GM21786 (cell line): ENCODE data around the gene SLC5A5.
A peak's percentile ranks its signal among the peaks of the same experiment; 100 is the strongest.
"Not testable (repeated sequence)": the region's sequence is repeated elsewhere in the genome, so short reads cannot be mapped to it uniquely, and the experiment has no call there.

Experiments
- ATAC-seq: cut with Tn5 transposase; IDR thresholded peaks from one replicate; pipeline ENCODE4 v1.9.1; 2021; ENCODE audit not compliant: unreplicated experiment

Gene SLC5A5

DNA sequence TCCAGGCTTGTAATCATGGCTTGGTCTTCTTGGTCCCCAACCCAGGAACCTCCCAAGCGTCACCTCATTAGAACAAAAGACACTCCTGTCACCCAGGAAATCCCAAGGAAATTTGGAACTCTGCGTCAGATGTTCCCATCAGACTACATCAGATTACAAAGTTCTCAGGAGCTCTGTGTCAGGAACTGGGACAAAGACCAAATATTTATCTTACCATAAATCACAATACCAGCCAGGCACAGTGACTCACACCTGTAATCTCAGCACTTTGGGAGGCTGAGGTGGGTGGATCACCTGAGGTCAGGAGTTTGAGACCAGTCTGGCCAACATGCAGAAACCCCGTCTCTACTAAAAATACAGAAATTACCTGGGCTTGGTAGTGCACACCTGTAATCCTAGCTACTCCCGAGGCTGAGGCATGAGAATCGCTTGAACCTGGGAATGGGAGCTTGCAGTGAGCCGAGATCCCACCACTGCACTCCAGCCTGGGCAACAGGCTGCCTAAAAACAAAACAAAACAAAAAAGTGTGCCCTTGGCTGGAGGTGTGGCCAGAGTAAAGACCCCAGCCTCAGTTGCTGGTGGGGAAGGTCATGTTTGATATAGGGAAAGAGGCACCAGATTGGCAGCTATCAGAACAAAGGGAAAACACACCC lies 44.3 kb downstream of the SLC5A5 start:
- no peak for ATAC-seq

DNA sequence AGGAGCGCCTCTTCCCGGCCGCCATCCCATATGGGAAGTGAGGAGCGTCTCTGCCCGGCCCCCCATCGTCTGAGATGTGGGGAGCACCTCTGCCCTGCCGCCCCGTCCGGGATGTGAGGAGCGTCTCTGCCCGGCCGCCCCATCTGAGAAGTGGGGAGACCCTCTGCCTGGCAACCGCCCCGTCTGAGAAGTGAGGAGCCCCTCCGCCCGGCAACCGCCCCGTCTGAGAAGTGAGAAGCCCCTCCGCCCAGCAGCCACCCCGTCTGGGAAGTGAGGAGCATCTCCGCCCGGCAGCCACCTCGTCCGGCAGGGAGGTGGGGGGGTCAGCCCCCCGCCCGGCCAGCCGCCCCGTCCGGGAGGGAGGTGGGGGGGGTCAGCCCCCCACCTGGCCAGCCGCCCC lies 46.4 kb downstream of the SLC5A5 start:
- not testable (repeated sequence) for ATAC-seq

DNA sequence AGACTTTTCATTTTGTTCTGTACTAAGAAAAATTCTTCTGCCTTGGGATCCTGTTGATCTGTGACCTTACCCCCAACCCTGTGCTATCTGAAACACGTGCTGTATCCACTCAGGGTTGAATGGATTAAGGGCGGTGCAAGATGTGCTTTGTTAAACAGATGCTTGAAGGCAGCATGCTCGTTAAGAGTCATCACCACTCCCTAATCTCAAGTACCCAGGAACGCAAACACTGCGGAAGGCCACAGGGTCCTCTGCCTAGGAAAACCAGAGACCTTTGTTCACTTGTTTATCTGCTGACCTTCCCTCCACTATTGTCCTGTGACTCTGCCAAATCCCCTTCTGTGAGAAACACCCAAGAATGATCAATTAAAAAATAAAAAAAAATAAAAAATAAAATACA lies 47.4 kb downstream of the SLC5A5 start:
- not testable (repeated sequence) for ATAC-seq

DNA sequence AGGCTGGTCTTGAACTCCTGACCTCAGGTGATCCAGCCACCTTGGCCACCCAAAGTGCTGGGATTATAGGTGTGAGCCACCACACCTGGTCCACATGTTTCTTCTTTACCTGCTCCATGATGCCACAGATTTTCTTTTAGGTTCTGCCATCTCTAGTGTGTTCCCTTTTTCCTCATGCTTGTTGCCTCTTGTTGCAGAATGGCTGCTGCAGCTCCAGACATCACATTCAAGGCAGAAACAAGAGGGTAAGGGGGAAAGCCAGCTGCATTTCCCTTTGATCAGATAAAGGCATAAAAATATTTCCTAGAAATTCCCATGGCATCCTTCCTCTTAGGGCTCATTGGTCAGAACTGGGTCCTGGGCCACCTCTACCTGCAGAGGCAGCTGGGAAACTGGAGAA lies 48.8 kb downstream of the SLC5A5 start:
- ATAC-seq, result no peak

DNA sequence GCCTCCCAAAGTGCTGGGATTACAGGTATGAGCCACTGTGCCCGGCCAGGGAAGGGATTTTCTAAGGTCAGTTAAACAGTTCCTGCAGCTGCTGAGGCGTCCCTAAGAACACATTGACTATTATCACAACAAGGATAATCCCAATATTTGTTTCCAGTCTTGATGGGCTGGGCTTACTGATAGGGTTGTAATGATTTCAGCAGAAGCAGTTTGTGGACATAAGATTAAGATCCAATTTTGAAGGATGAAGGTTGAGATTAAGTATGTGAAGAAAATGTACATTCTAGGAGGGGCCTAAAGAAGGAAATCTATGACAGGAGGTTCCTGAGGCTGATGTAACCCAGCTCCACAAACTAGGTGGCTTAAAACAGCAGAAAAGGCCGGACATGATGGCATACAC lies 50.4 kb downstream of the SLC5A5 start:
- no peak for ATAC-seq

DNA sequence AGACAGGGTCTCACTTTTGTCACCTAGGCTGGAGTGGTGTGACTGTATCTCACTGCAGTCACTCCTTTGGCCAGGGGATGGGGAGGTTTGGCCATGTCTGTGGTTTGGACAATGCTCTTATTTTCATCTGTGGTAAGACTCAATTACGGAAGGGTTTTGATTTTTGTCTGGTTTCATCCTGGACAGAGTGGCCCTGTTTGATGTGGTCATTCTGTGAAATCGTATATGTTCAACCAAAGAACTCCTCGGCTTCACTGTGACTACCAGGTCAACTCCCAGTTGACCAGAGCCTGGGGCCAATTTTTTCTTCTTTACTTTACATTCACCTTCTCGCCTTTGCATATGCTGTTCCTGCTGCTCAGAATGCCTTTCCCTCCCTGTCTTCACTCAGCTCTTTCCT lies 54.3 kb downstream of the SLC5A5 start:
- no peak for ATAC-seq

DNA sequence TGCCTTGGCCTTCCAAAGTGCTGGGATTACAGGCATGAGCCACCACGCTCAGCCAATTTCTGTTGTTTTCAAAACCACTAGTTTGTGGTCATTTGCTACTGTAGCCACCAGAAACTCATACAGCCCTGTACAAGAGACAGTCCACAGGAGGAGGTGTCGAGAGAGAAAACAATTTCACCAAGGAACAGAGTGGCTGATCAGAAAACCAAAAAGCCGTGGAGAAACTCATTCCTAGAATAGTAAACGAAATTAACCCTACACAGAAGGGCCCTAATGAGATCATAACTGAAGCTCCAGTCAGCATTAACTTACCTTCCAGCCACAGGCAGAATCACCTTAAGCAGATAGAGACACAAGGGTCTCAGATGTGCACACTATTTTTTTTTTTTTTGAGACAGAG lies 57.3 kb downstream of the SLC5A5 start:
- ATAC-seq, result no peak

DNA sequence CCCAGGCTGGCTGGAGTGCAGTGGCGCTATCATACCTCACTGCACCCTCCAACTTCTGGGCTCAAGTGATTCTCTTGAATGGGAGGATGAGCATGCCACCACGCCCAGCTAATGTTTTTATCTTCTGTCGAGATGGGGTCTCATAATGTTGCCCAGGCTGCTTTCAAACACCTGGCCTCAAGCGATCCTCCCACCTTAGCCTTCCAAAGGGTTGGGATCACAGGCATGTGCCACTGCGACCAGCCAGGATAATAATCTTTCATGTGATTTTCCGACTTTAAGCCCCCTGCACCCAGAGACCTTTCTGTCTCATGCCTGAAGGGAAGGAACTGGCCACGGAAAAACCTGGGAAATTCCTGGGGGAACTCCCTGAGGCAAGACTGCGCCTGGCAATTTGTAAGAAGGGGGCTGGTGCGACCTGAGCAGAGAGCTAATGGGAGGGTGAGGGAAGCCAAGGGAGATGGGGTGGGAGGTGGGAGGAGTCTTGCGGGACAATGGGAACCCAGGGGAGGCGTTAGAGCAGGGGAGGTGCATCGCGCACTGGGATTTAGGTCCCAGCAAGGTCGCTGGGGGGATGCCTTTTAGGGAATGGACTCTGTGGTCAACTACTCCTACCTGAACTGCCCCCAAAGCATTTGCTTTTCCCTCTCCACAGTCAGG lies 59.9 kb downstream of the SLC5A5 start:
- ATAC-seq, result no peak

DNA sequence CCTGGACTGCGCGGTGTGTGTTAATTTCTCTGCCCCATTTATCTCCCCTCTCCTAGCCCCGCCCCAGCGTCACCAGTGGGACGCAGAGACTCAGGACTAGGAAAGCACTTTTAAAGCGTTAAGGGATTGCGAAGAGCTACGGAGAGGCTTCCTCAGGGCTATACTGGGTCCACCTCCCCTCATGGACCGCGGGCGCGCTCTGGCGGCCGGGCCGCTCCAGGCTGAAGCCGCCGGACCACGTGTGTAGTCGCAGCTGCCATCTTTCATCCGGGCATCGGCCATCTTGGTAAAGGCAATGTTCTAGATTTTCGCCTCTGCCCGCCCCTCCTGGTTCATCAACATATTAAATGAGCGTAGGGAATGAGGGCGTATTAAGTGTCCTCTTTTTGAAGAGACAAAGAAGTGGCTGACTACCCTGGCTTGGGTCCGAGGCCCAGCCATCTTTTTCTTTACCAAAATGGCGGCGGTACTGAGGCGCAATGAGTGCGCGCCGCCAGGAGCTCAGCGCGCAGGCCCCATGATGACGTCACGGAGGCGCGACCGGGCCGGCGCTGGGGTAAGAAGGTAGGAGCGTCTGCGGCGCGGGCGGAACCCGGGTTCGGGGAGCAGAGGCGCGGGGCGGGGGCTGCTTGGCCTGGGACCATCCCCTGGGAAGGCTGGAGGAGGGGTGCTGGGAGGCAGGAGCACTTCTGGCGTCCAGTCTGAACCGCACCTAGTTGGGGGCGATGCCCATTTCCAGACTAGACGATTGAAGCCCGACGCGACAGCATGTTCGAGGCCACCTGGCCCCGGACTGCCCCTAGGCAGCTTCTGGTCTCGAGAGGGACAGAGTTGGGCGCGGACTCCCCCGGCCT lies 61.0 kb downstream of the SLC5A5 start, which contains the start of gene CCDC124:
CCDC124 (plus strand) TSS at position 531 of the 854 bp plus-strand sequence. CDS start 3,406 bp downstream, outside the sequence.
- ATAC-seq, result peak; percentile 66

DNA sequence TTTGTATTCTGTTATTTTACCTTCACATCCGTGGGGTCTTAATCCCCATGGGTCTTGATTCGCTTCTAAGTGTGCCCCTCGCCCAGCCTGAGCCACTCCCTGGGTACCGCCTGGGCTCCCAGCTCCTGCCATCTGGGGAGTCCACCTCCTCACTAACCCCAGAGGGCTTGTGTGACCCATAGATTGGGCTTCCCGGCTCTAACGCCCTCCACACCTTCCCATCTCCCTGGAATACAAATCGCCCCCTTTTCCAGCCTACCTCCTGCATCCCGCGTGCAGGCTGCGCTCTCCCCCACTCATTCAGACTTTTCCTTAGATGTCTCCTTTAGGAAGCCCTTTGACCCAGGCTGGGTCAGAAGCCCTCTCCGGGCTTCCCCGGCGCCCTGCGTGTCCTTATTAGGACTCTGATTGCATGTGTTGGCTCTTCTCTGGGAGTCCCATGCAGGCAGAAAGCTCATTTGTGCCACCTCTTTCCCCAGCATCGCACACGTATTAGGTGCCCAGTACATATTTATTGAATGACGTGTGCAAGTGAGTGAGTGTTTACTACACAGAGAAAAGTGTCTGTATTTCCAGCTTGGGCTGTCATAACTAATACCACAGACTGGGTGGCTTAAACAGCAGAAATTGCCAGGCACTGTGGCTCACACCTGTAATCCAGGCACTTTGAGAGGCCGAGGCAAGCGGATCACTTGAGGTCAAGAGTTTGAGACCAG lies 61.8 kb downstream of the SLC5A5 start:
- no peak for ATAC-seq

DNA sequence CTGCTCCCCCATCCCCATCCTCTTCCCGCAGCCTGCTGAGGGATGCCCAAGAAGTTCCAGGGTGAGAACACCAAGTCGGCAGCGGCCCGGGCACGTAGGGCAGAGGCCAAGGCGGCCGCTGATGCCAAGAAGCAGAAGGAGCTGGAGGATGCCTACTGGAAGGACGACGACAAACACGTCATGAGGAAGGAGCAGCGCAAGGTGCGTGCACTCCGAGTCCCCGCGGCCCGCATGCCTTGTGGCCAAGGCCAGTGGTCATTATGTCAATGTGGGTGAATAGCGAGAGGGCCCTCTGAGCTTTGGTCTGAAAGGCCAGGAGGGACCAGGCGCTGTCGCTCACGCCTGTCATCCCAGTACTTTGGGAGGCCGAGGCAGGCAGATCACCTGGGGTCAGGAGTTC lies 64.6 kb downstream of the SLC5A5 start:
- no peak for ATAC-seq

DNA sequence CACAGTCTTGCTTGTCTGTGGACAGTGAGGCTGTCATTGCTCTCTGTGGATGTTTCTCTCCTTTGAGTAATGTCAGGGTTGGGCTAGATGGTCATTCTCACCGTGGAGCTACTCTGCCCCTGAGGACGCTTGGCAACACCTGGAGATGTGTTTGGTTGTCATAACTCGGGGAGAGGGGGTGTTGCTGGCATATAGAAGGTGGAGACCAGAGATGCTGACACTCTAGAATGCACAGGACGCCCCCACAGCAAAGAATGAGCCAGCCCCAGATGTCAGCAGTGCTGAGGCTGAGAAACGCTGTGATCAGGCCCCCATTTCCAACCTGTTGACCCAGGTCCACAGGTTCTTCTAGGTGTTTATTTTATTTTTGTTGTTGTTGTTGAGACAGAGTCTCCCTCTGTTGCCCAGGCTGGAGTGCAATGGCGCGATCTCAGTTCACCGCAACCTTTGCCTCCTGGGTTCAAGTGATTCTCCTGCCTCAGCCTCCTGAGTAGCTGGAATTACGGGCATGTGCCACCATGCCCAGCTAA lies 65.7 kb downstream of the SLC5A5 start:
- ATAC-seq, result no peak

DNA sequence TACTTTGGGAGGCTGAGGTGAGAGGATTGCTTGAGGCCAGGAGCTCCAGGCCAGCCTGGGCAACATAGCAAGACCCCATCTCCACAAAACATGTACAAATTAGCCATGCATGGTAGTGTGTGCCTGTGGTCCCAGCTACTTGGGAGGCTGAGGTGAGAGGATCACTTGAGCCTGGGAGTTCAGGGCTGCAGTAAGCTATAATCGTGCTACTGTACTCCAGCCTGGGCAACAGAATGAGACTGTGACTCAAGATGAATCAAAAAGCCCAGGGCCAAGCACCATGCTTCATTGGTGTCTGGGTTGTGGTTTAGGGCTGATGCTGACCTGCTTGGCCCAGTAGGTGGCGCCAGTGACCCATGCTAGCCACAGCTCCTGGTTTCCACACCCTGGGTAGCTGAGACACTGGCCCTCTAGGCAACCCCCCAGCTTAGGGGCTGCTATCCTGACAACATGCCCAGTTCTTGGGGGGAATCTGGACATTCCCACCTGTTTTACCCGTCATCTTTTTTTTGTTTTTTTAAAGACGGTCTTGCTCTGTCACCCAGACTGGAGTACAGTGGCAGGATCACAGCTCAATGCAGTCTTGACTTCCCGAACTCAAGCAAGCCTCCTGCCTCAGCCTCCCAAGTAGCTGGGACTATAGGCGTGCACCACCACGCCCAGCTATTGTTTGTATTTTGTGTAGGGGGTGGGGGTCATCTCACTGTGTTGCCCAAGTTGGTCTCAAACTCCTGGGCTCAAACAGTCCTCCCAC lies 66.5 kb downstream of the SLC5A5 start:
- no peak for ATAC-seq

DNA sequence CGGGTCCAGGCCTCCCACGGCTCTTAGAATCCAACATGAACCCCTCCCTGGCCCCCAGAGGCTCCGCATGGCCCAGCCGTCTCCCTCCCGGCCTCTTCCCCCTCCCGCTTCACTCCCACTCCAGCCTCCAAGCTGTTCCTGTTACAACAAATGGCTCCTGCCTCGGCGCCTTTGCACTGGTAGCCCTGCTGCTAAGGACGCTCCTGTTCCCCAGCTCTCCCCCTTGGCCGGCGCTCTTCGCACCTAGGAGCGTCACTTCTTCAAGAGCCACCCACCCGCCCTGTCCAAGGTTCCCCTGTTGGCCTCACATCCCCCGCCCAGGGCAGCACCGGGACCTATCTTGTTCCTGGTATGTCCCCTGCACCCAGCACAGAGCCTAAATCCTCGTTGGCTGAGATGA lies 70.4 kb downstream of the SLC5A5 start:
- ATAC-seq, result no peak

DNA sequence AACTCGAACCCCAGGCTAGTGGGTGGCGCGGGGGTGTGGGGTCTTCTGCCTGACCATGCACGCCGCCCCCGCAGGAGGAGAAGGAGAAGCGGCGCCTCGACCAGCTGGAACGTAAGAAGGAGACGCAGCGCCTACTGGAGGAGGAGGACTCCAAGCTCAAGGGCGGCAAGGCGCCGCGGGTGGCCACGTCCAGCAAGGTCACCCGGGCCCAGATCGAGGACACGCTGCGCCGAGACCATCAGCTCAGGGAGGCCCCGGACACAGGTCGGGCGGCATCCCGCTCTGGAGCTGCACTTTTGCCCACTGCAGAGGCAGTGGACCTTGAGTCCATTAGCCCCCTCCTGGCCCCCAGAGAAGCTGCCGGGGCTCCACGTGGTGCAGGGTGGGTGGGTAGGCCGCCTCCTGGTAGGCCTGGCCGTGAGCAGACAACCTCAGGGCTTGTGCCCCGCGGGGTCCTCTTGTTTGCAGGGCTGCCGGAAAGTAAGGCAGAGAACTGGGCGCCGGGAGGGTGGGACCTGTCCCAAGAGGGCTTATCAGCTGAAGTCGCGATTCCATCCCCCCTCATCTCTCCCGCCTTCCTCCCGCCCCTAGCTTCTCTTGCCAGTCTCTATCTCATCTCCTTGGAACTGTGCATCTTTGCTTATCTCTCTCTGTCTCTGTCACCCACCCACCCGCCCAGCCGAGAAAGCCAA lies 71.0 kb downstream of the SLC5A5 start:
- ATAC-seq, result no peak

DNA sequence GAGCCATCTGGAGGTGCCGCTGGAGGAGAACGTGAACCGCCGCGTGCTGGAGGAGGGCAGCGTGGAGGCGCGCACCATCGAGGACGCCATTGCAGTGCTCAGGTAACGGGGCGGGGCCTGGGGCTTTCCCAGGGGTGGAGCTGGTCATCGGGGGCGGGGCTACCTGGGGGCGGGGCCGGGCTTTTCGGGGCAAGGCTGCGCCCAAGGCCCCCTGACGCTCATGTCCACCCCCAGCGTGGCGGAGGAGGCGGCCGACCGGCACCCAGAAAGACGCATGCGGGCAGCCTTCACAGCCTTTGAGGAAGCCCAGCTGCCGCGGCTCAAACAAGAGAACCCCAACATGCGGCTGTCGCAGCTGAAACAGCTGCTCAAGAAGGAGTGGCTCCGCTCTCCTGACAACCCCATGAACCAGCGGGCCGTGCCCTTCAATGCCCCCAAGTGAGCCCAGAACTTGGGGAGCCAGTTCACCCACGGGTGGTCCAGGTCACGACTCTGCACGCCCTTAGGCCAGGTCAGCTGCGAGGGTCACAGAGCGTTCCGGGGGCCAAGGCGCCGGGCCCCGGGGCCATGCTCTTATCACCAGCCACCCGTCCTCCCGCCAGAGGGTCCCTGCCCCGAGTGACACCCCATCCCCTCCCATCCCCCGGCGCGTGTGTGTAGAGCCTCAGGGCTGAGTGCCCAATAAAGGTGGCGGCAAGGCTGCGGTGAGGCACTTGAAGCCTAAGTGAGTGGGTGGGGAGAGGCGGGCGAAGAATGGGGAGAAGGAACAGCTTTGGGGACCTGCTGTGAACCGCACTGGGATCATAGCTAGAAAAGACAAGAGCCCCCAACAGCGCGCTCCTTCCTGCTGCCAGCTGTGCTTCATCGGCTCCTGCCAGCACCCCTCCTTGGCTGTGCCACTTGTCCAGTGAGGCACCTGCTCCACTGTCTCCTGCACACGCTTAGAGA lies 71.8 kb downstream of the SLC5A5 start:
- no peak for ATAC-seq

DNA sequence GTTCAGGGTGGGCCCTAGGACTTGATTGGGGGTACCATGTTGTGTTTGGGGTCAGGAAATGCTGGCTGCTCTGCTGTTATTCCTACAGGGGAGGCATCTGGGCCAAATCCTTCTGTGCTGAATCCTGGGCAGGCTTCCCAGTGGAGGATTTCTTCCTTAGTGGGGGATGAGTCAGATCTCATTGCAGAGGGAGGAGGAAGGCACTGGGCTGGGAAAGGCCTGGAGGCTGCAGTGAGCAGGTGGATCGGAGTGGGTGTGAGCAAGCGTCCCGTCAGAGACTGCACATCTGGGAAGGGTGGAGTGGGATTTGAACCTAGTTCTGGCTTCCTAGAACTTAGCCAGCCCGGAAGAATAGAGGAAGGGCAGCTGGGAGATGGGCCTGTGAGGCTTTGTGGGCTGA lies 72.6 kb downstream of the SLC5A5 start:
- no peak for ATAC-seq
